Activated T-cell treated with anti-CD3 and anti-CD28 coated beads, Interleukin-2, amount 50 U/mL, for 72 hours (primary cell): ENCODE measurements around the gene EPAS1. TPM values are rescaled to one million over a fixed set of nuclear protein-coding genes. Genes with fewer than 3 reads are reported as not detected.
"Not testable (repeated sequence)": the region's sequence is repeated elsewhere in the genome, so short reads cannot be mapped to it uniquely, and the experiment has no call there.

Source experiments
- ATAC-seq, 2 donors: fragments of 150-1000 bp; cut with Tn5 transposase; replicated peaks in 1 of 2; 2 replicates each; pipeline ENCODE4 v1.10.0; 2021; ENCODE audit warnings: moderate library complexity in 2 of 2, mild to moderate bottlenecking in 1 of 2
- DNase-seq, 2 donors: peaks; one replicate each; pipeline ENCODE4 v3.0.0; 2021 to 2022; ENCODE audit warnings: mixed read lengths in 1 of 2
- H3K27ac Mint-ChIP-seq: one replicate; pipeline ENCODE4 v1.8.0; 2022; ENCODE audit warnings: mild to moderate bottlenecking, moderate library complexity, mixed read lengths
- H3K27me3 Mint-ChIP-seq: one replicate; pipeline ENCODE4 v1.8.0; 2022; ENCODE audit warnings: low read depth, mixed read lengths
- H3K36me3 Mint-ChIP-seq, 2 donors: one replicate each; pipeline ENCODE4 v1.8.0; 2022; ENCODE audit warnings: mixed read lengths in 2 of 2, mild to moderate bottlenecking in 1 of 2; ENCODE audit not compliant: insufficient read depth in 2 of 2
- H3K4me1 Mint-ChIP-seq: one replicate; pipeline ENCODE4 v1.8.0; 2022; ENCODE audit warnings: low read depth, mixed read lengths
- H3K4me3 Mint-ChIP-seq, 2 donors: one replicate each; pipeline ENCODE4 v1.8.0; 2022; ENCODE audit warnings: mild to moderate bottlenecking in 2 of 2, mixed read lengths in 2 of 2, moderate library complexity in 2 of 2
- H3K9me3 Mint-ChIP-seq, 2 donors: one replicate each; pipeline ENCODE4 v1.8.0; 2022; ENCODE audit warnings: mixed read lengths in 2 of 2
- total RNA-seq, 2 donors: library from RNA; stranded (reverse); gene quantifications; one replicate each; pipeline ENCODE4 v1.2.3, GENCODE V29; 2022

The EPAS1 gene
- total RNA-seq, 2 donors from 2014 or later = 50.8 to 219 TPM

DNA sequence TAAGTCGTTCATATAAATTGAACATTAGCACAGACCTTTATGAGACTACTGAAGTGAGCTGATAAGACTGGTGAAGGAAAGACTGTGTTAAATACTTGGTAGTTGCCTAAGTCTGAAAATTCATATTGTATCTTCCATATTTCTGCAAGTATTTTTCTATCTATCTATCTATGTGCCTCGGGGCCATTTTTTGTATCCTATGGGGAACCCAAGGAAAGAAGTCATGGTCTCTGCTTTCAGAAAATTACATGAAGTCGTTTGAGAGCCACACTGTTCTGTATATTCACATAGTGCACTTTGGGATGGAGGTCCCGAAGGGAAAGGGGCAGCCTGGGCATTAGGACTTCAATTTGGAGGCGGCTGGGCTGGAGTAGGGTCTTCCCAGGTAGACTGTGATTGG lies 89.6 kb downstream of the EPAS1 start:
- Mint-ChIP-seq H3K4me3 (no peak overlapping the region), H3K27me3 (no peaks in the 10 kb centered on the region), H3K9me3 (no peaks in the 10 kb centered on the region), H3K27ac (no peak overlapping the region), H3K36me3 (no peaks in the 10 kb centered on the region), H3K4me1 (no peaks in the 10 kb centered on the region)
- DNase-seq (no peak), ATAC-seq (no peak)

DNA sequence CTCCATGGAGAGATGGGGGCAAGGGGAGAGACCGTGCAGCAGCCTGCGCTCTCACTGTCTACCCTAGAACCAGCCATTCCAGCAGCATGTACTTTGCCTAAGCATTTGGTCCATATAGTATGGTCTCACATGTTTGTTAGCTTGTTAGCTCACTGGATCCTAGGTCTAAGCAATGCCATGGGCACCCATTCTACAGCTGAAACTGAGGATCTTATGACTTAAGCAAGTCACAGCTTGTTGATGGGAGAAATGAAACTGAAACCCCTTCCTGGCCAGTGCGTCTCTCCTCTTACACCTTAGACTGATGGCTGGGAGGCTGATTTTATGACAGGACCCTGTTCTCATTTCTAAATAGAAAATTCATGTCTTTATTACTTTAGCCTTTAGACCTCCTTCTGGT lies 90.1 kb downstream of the EPAS1 start:
- no peaks in the 10 kb centered on the region for H3K36me3 Mint-ChIP-seq
- ATAC-seq = peak in 1 of 2 donors; percentile 4
- H3K27ac Mint-ChIP-seq = no peak overlapping the region
- no peak for DNase-seq
- no peaks in the 10 kb centered on the region for H3K4me1 Mint-ChIP-seq
- H3K4me3 Mint-ChIP-seq = no peak overlapping the region
- no peaks in the 10 kb centered on the region for H3K27me3 Mint-ChIP-seq
- no peaks in the 10 kb centered on the region for H3K9me3 Mint-ChIP-seq

DNA sequence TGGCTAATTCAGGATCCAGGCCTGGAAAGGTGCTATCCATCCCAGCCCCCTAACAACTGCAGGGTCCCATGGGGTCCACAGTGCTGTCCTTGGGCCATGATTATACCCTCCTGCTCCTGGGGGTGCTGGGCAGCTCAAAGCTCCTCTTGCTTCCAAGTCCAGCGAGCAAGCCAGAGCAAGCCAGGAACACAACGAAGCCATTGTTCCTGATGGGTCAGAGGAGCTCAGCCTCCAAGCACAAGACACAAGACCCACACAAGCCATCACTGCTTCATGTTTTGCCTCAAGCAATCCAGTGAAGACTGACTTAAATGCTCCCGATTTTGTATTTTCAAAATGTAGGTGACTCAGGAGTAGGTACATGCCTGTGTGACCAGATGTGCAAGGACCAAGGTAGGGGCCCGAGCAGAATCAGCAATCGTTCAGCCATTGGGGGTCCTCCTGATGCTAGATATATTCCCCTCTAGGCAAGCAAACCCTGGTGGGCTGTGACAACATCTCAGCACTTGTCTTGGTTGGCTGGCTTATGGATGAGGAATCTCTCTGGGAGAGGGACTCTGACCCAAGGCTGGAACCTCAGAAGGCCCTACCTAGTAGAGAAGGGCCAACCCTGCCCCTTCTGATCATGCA lies 90.8 kb downstream of the EPAS1 start:
- H3K4me3 Mint-ChIP-seq = no peak overlapping the region
- no peaks in the 10 kb centered on the region for H3K9me3 Mint-ChIP-seq
- H3K4me1 Mint-ChIP-seq = no peaks in the 10 kb centered on the region
- no peak overlapping the region for H3K27ac Mint-ChIP-seq
- ATAC-seq (no peak), DNase-seq (no peak)
- no peaks in the 10 kb centered on the region for H3K36me3 Mint-ChIP-seq
- no peaks in the 10 kb centered on the region for H3K27me3 Mint-ChIP-seq

DNA sequence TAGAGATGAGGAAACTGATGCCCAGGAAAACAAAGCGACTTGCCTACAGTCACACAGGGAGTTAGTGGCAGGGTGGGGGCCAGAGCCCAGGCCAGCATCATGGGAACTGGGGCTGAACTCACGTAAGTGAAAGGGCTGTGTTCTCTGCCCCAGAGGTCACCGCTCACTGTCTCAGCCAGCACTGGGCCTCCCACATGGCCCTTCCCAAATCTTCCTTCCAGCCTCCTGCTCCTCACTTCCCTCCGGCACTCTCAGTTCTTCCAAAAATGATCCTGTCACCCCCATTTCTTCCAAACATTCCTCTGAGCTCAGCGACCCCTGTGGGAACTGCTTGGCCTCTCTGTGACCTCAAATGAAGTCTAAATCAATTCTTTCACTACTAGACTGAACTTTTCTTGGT lies 91.7 kb downstream of the EPAS1 start:
- no peaks in the 10 kb centered on the region for H3K27me3 Mint-ChIP-seq
- no peaks in the 10 kb centered on the region for H3K9me3 Mint-ChIP-seq
- H3K4me1 Mint-ChIP-seq = no peaks in the 10 kb centered on the region
- no peaks in the 10 kb centered on the region for H3K36me3 Mint-ChIP-seq
- no peak for ATAC-seq
- peak overlapping the region; percentile 48 for H3K27ac Mint-ChIP-seq
- no peak overlapping the region for H3K4me3 Mint-ChIP-seq
- DNase-seq = no peak

DNA sequence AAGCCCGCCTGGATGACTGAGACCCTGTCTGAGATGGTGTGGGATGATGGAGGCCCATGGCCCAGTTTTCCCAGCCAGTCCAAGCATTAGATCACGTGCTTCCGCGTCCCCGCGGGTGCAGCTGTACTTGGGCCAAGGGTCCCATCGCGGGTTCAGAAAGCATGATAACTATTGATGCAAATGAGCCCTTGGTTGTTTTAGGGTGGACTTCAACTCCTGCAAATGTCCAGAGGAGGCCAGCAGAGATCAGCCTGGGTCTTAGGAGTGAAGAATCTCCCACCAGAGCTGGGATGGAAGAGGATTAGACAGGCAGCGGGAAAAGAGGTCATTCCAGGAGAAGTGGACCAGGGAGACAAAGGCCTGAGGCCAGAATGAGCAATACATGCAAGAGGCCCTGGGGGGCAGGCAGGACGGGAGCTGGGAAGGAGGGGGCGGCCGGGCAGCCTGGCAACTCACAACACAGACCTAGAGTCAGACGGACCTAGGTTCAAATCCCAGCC lies 92.3 kb downstream of the EPAS1 start:
- no peaks in the 10 kb centered on the region for H3K36me3 Mint-ChIP-seq
- ATAC-seq (no peak), DNase-seq (no peak)
- H3K4me1 Mint-ChIP-seq = peaks cover under 1% of the 10 kb centered on the region
- H3K27ac Mint-ChIP-seq = peak overlapping the region; percentile 48
- no peaks in the 10 kb centered on the region for H3K27me3 Mint-ChIP-seq
- H3K9me3 Mint-ChIP-seq = no peaks in the 10 kb centered on the region
- H3K4me3 Mint-ChIP-seq = no peak overlapping the region

DNA sequence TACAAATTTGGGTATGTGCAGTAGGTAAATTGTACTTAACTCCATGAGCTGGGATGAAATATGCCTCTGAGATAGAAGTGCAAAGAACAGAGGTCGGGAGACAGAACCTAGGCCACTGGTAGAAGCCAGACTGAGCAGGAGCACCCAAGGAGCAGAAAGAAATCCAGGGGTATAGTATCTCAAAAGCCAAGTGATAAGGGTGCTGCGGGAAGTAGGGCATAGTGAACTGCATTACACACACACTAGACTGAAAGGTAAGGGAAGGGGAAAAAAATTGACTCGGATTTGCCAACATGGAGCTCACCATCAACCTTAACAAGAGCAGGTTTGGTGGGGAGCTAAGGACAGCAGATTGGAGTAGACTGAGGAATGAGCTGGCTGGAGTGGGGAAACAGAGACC lies 92.8 kb downstream of the EPAS1 start:
- no peak overlapping the region for H3K4me3 Mint-ChIP-seq
- DNase-seq (no peak), ATAC-seq (no peak)
- no peak overlapping the region for H3K27ac Mint-ChIP-seq
- H3K27me3 Mint-ChIP-seq = no peaks in the 10 kb centered on the region
- H3K9me3 Mint-ChIP-seq = no peaks in the 10 kb centered on the region
- peaks cover 6% of the 10 kb centered on the region for H3K4me1 Mint-ChIP-seq
- no peaks in the 10 kb centered on the region for H3K36me3 Mint-ChIP-seq

DNA sequence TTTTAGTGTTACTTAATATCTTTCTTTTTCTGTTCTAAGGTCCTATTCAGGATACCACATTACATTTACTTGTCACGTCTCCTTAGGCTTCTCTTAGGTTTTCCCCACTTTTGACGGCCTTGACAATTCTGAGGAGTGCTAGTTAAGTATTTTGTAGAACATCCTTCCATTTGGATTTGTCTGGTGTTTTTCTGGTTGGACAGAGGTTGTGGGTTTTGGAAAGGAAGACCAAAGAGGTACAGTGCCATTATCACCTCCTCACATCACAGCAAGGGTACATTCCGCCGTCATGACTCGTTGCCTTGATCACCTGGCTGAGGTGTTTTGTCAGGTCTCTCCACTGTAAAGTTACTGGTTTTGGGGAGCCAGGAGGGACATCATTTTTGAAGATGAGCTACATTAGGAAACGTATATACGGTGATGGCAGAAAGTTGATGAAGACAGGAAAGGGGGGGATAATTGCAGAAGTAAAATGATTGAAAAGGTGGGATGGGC lies 93.7 kb downstream of the EPAS1 start:
- ATAC-seq (no peak), DNase-seq (no peak)
- no peak overlapping the region for H3K27ac Mint-ChIP-seq
- H3K9me3 Mint-ChIP-seq = no peaks in the 10 kb centered on the region
- H3K4me1 Mint-ChIP-seq = peaks cover 12% of the 10 kb centered on the region
- H3K36me3 Mint-ChIP-seq = no peaks in the 10 kb centered on the region
- H3K27me3 Mint-ChIP-seq = no peaks in the 10 kb centered on the region
- H3K4me3 Mint-ChIP-seq = no peak overlapping the region

DNA sequence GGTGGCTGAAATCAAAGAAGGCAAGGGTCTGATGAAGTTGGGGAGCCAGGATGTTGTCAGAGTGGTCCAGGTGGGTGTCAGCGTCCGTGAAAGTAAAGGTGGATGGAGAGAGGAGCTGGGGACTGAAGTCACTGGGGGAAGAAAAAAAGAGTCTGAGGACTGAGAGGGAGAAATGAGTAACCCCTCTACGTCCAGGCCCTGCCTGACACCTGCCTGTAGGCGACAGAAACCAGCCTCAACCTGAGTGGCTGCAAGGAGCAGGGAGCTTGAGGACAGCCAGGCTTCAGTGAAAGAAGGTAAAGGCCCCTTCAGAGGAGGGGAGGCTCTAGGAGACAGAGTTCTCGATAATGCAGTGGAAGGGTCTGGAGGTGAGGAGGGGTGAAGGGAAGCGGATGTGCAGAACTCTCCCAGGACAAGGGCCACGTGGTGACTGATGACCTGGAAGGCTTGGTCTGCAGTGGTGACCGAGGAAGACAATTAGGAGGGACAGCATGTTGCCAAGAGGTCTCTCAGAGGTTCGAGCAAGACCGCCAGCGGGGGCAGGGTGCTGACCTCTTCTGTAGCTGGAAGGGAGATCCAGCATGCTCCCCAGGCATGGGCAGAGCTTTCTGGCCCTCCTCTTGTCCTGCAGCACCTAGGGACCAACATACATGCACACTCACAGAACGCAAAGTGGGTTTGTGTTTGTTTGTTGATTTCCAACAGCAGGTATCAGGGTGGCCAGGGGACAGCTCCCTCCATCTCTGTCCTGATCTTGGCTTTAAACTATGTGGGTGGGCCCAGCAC lies 95.5 kb downstream of the EPAS1 start:
- H3K9me3 Mint-ChIP-seq = no peaks in the 10 kb centered on the region
- DNase-seq (no peak), ATAC-seq (peak in 1 of 2 donors; percentile 26)
- H3K27ac Mint-ChIP-seq = peak overlapping the region; percentile 89
- no peaks in the 10 kb centered on the region for H3K36me3 Mint-ChIP-seq
- peaks cover 12% of the 10 kb centered on the region for H3K4me1 Mint-ChIP-seq
- peak overlapping the region in 1 of 2 donors; percentile 20 for H3K4me3 Mint-ChIP-seq
- H3K27me3 Mint-ChIP-seq = peaks cover 11% of the 10 kb centered on the region

DNA sequence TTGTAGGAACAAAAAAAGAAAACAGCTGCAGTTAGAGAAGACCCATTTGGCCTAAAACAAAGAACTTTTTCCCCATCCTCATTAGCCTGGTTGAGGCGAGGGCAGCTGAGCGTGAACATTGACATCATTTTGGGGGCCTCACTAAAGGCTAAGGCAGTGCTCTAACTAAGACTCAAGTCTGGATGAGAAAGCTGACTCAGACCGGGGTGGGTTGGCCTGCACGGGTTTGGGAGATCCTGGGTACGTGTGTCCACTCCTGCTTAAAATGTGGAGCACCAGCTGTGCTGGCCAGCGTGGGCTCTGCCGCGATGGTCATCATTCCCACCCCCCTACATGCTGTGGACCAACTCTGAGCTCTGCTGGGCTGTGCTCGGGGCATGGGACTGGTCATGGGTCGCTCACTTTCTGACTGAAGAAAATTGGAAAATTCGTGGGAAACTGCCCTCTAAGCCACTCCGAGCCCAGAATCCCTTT lies 96.2 kb downstream of the EPAS1 start:
- H3K36me3 Mint-ChIP-seq = no peaks in the 10 kb centered on the region
- H3K27me3 Mint-ChIP-seq = peaks cover 11% of the 10 kb centered on the region
- H3K27ac Mint-ChIP-seq = no peak overlapping the region
- no peak overlapping the region for H3K4me3 Mint-ChIP-seq
- peaks cover 12% of the 10 kb centered on the region for H3K4me1 Mint-ChIP-seq
- DNase-seq = no peak
- no peak for ATAC-seq
- H3K9me3 Mint-ChIP-seq = no peaks in the 10 kb centered on the region

DNA sequence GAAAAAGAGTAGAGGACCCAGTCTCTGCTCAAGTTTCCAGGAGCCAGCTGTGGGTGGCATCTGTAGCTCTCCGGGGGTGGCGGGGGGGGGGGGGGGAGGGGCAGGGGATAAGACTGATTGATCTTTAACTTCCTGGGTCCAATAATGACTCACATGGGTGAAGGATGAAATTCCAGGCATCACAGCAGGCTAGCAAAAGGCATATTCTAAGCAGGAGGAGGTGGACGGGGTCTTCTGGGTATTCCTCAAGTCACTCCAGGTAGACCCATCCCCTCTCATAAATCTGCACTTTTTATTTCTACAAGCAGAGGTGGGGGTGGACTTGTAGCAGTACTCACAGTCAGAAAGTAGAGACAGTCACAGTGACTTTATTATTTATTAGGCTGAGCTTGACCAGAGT lies 96.7 kb downstream of the EPAS1 start:
- Mint-ChIP-seq H3K9me3 (no peaks in the 10 kb centered on the region), H3K27ac (peak overlapping the region; percentile 54), H3K27me3 (peaks cover 11% of the 10 kb centered on the region), H3K4me3 (no peak overlapping the region), H3K36me3 (no peaks in the 10 kb centered on the region), H3K4me1 (peaks cover 12% of the 10 kb centered on the region)
- ATAC-seq (no peak), DNase-seq (no peak)

DNA sequence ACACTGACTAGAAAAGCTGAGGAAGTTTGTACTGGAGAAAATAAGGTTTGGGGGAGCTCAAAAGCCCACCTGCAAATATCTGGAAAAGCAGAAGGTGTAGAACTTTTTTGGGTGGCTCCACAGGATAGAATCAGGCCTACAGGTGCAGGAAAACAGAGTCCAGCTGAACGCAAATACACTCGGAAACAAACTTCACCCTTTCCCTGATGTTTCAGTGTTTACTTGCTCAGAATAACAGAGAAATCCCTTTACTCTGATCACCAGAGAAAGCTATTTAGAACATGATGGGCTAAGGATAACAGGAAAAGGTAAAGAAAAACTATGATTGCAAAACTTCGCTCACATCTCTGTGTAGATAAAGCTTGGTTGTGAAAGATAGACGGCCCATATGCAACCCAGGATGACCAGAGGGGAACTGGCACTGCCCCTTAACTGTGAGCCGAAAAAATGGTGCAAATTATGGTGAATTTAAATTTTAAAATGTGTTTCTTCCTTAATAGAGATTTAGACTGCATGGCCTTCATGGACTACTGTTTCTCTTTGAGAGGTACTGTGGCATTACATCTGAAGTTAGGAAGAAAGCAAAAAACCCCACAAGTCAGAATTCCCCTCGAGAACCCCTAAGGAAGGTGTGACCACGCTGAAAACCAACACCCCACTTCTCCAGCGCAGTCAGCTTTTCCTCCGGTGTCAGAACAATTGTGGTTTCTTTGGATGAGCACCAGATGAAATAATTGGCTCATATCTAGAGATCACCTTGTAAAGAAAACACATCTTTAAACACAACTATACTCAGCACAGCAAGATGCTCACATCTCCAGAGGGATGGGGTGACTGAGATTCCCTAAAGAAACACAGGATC lies 97.7 kb downstream of the EPAS1 start:
- Mint-ChIP-seq H3K9me3 (no peaks in the 10 kb centered on the region), H3K4me1 (peaks cover 12% of the 10 kb centered on the region), H3K4me3 (peak overlapping the region in 1 of 2 donors; percentile 24), H3K27me3 (peaks cover 11% of the 10 kb centered on the region), H3K27ac (peak overlapping the region; percentile 54), H3K36me3 (no peaks in the 10 kb centered on the region)
- DNase-seq = peak; percentile 21 to 29
- ATAC-seq = peak; percentile 60 to 61

DNA sequence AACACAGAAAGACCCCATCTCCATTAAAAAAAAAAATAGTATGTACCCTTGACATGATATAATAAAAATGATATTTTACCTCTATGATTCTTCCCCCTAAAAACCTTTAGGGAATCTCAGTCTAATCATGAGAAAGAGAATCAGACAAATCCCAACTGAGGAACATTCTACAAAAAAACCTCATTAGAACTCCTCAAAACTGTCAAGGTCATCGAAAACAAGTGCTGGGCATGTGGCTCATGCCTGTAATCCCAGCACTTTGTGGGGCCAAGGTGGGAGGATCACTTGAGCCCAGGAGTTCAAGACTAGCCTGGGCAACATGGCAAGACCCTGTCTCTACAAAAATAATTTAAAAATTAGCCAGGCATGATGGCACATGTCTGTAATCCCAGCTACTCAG lies 98.5 kb downstream of the EPAS1 start:
- peaks cover 11% of the 10 kb centered on the region for H3K27me3 Mint-ChIP-seq
- peaks cover 12% of the 10 kb centered on the region for H3K4me1 Mint-ChIP-seq
- DNase-seq, H3K4me3 Mint-ChIP-seq, H3K9me3 Mint-ChIP-seq, ATAC-seq, H3K27ac Mint-ChIP-seq, H3K36me3 Mint-ChIP-seq: not testable (repeated sequence)

DNA sequence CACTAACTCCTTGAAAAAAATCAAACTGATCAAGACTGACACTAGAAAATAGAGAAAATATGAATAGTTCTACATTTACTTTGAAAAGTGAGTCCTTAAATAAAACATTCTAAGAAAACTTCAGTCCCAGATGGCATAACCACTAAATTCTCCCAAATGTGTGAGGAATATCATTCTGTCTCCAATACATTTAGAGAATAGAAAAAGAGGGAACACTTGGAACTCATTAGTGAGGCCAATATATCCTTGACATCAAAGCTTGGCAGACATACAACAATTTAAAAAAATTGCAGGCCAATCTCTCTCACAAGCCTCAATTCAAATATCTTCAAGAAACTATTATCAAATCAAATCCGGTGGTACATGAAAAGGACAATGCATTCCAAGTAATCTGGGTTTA lies 102.8 kb downstream of the EPAS1 start:
- DNase-seq (no peak), ATAC-seq (no peak)
- H3K27ac Mint-ChIP-seq = no peak overlapping the region
- no peaks in the 10 kb centered on the region for H3K36me3 Mint-ChIP-seq
- H3K4me1 Mint-ChIP-seq = peaks cover 7% of the 10 kb centered on the region
- H3K4me3 Mint-ChIP-seq = no peak overlapping the region
- no peaks in the 10 kb centered on the region for H3K9me3 Mint-ChIP-seq
- peaks cover 11% of the 10 kb centered on the region for H3K27me3 Mint-ChIP-seq
